DMS114 treated with DMSO at 0.1 percent for 48 hours (cell line): ENCODE measurements around the gene FAM174C.

Source experiments
- DNase-seq: peaks from one replicate; lab custom pipeline; 2025; ENCODE audit not compliant: unreplicated experiment; lab: John Stamatoyannopoulos, UW

Gene FAM174C

GRCh38 chr19:1260749-1261537 is 14.4 kb upstream of the FAM174C start:
- DNase-seq = peak; percentile 82

GRCh38 chr19:1261538-1261797 is 13.9 kb upstream of the FAM174C start:
- DNase-seq = no peak

- no peak for DNase-seq
These were observed 13.3 kb upstream of the FAM174C start for GRCh38 chr19:1261798-1262622.

- no peak for DNase-seq
These were observed 12.7 kb upstream of the FAM174C start for GRCh38 chr19:1262623-1263123.

GRCh38 chr19:1263188-1263587 is 12.1 kb upstream of the FAM174C start:
- no peak for DNase-seq

GRCh38 chr19:1264801-1265614 is 10.3 kb upstream of the FAM174C start:
- DNase-seq = no peak

- DNase-seq = no peak
These were observed 9.7 kb upstream of the FAM174C start for GRCh38 chr19:1265615-1266128.

GRCh38 chr19:1266129-1266915 is 9.0 kb upstream of the FAM174C start:
- no peak for DNase-seq

- no peak for DNase-seq
These were observed 8.3 kb upstream of the FAM174C start for GRCh38 chr19:1266916-1267476.

GRCh38 chr19:1267477-1268225 is 7.7 kb upstream of the FAM174C start:
- DNase-seq = no peak

GRCh38 chr19:1268226-1269064 is 6.9 kb upstream of the FAM174C start:
- no peak for DNase-seq

GRCh38 chr19:1269065-1269477 is 6.3 kb upstream of the FAM174C start, which contains the start of gene CIRBP:
Gene CIRBP, plus strand, starts transcription at chr19:1269332. Its CDS starts 1,602 bp downstream, at chr19:1270934.
- peak; percentile 86 for DNase-seq

- DNase-seq = peak; percentile 30
These were observed 5.7 kb upstream of the FAM174C start for GRCh38 chr19:1269478-1270212.

- no peak for DNase-seq
These were observed 5.0 kb upstream of the FAM174C start for GRCh38 chr19:1270213-1270853.

- DNase-seq = no peak
These were observed 4.3 kb upstream of the FAM174C start for GRCh38 chr19:1270854-1271527.

- no peak for DNase-seq
These were observed 3.6 kb upstream of the FAM174C start for GRCh38 chr19:1271528-1272422.
